OCI-LY3 (cell line): Measurements from ENCODE around the gene NDUFB8.

Source experiments
- CTCF ChIP-seq: fragments of 200-600, 300-600 bp; sonication (generic); IDR thresholded peaks from 2 replicates; pipeline ENCODE4 v1.5.1; 2014; ENCODE audit warnings: antibody characterized with exemption, low read length, low read depth
- EZH2phosphoT487 ChIP-seq: fragments of 200-600 bp; shearing (Covaris generic); IDR thresholded peaks from 2 replicates; pipeline ENCODE4 v1.6.1; 2018; ENCODE audit warnings: antibody characterized with exemption, mixed run types, low read depth

- TF ChIP-seq CTCF (no peak), EZH2phosphoT487 (no peak)
These were observed 20.3 kb downstream of the NDUFB8 start for GRCh38 chr10:100509241-100509840.
